Nephron (organoid): Measurements from ENCODE around the gene CKS1B.

Source experiments
- H3K27ac Mint-ChIP-seq, 3 experiments: 2 replicates each; pipeline ENCODE4 v1.8.0; 2020; ENCODE audit warnings: mixed read lengths in 3 of 3, mild to moderate bottlenecking in 2 of 3, moderate library complexity in 1 of 3
- H3K27me3 Mint-ChIP-seq: 2 replicates; pipeline ENCODE4 v1.8.0; 2021; ENCODE audit warnings: low read depth, mild to moderate bottlenecking, moderate library complexity, mixed read lengths
- H3K36me3 Mint-ChIP-seq: 2 replicates; pipeline ENCODE4 v1.8.0; 2020; ENCODE audit warnings: low read depth, mixed read lengths
- H3K4me1 Mint-ChIP-seq: 2 replicates; pipeline ENCODE4 v1.8.0; 2020; ENCODE audit warnings: mixed read lengths
- H3K4me3 Mint-ChIP-seq, 3 experiments: 2 replicates each; pipeline ENCODE4 v1.8.0; 2020; ENCODE audit warnings: mild to moderate bottlenecking in 3 of 3, mixed read lengths in 3 of 3, moderate library complexity in 2 of 3
- H3K9me3 Mint-ChIP-seq: 2 replicates; pipeline ENCODE4 v1.8.0; 2020; ENCODE audit warnings: mixed read lengths
- TF ChIP-seq, protein P1 (sequence below), 3 experiments: fragments of 200-600 bp; sonication (generic); IDR thresholded peaks; one replicate each; pipeline ENCODE4 v1.5.0; 2021; ENCODE audit warnings: antibody characterized with exemption in 3 of 3; ENCODE audit not compliant: unreplicated experiment in 3 of 3

Gene CKS1B

GRCh38 chr1:155018617-155019348 lies 44.3 kb downstream of the CKS1B start:
- TF ChIP-seq, protein P1, sequence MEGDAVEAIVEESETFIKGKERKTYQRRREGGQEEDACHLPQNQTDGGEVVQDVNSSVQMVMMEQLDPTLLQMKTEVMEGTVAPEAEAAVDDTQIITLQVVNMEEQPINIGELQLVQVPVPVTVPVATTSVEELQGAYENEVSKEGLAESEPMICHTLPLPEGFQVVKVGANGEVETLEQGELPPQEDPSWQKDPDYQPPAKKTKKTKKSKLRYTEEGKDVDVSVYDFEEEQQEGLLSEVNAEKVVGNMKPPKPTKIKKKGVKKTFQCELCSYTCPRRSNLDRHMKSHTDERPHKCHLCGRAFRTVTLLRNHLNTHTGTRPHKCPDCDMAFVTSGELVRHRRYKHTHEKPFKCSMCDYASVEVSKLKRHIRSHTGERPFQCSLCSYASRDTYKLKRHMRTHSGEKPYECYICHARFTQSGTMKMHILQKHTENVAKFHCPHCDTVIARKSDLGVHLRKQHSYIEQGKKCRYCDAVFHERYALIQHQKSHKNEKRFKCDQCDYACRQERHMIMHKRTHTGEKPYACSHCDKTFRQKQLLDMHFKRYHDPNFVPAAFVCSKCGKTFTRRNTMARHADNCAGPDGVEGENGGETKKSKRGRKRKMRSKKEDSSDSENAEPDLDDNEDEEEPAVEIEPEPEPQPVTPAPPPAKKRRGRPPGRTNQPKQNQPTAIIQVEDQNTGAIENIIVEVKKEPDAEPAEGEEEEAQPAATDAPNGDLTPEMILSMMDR (IDR thresholded peaks at IDR 0.05; ENCODE audit: unreplicated experiment in 3 of 3): no peak
- Mint-ChIP-seq H3K9me3 (no peaks in the 10 kb centered on the region), H3K27me3 (peaks cover 5% of the 10 kb centered on the region), H3K27ac (peak overlapping the region; percentile 1 to 90 (median 54)), H3K4me1 (peaks cover 13% of the 10 kb centered on the region), H3K36me3 (no peaks in the 10 kb centered on the region), H3K4me3 (peak overlapping the region in 2 of 3 experiments; percentile 61 to 70)

- Mint-ChIP-seq H3K36me3 (no peaks in the 10 kb centered on the region), H3K27ac (peak overlapping the region; percentile 1 to 90 (median 54)), H3K27me3 (peaks cover 11% of the 10 kb centered on the region), H3K4me1 (peaks cover 13% of the 10 kb centered on the region), H3K4me3 (peak overlapping the region; percentile 44 to 70 (median 61)), H3K9me3 (no peaks in the 10 kb centered on the region)
- TF ChIP-seq, protein P1 (IDR thresholded peaks at IDR 0.05; ENCODE audit: unreplicated experiment in 3 of 3): no peak
Observed at GRCh38 chr1:155019377-155020245, 45.1 kb downstream of the CKS1B start.

- Mint-ChIP-seq H3K36me3 (no peaks in the 10 kb centered on the region), H3K27me3 (peaks cover 11% of the 10 kb centered on the region), H3K27ac (peak overlapping the region in 1 of 3 experiments; percentile 37), H3K4me3 (no peak overlapping the region), H3K9me3 (no peaks in the 10 kb centered on the region), H3K4me1 (peaks cover 13% of the 10 kb centered on the region)
- TF ChIP-seq, protein P1 (IDR thresholded peaks at IDR 0.05; ENCODE audit: unreplicated experiment in 3 of 3): no peak
Observed at GRCh38 chr1:155022136-155022926, 47.9 kb downstream of the CKS1B start.

- Mint-ChIP-seq H3K27ac (peak overlapping the region in 1 of 3 experiments; percentile 29), H3K9me3 (no peaks in the 10 kb centered on the region), H3K27me3 (peaks cover 11% of the 10 kb centered on the region), H3K4me3 (no peak overlapping the region), H3K36me3 (no peaks in the 10 kb centered on the region), H3K4me1 (peaks cover 13% of the 10 kb centered on the region)
- TF ChIP-seq, protein P1 (IDR thresholded peaks at IDR 0.05; ENCODE audit: unreplicated experiment in 3 of 3): no peak
Observed at GRCh38 chr1:155022927-155023236, 48.4 kb downstream of the CKS1B start.

DNA sequence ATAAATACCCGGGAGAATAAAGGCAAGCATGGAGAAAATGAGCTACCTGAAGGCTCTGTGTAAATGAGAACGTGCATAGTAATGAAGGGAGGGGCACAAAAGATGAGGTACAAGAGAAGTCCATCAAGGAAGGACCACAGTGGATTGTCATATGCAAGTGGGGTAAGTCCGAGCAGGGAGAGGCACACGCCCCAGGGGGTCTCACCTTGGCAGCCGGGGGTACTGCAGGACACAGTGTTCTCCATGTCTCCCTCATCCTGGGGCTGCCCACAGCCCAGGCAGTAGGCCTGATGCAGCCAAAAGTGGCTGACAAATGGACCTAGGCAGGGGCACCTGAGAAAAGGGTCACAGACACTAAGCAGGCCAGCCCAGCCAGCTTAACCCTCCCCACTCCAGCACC lies 49.1 kb downstream of the CKS1B start:
- H3K4me1 Mint-ChIP-seq: peaks cover 13% of the 10 kb centered on the region
- TF ChIP-seq, protein P1 (IDR thresholded peaks at IDR 0.05; ENCODE audit: unreplicated experiment in 3 of 3): no peak
- no peak overlapping the region for H3K4me3 Mint-ChIP-seq
- H3K36me3 Mint-ChIP-seq: no peaks in the 10 kb centered on the region
- H3K9me3 Mint-ChIP-seq: no peaks in the 10 kb centered on the region
- H3K27me3 Mint-ChIP-seq: peaks cover 11% of the 10 kb centered on the region
- no peak overlapping the region for H3K27ac Mint-ChIP-seq
